AG09319 (cell line): ENCODE results near the gene NCAPH2.

Experiments
- DNase-seq: peaks from one replicate; pipeline ENCODE4 v3.0.0-alpha.2; 2010; ENCODE audit warnings: low read depth; ENCODE audit errors: extremely low read depth
- CTCF ChIP-seq: IDR thresholded peaks from 2 replicates; pipeline ENCODE4 v1.5.1; 2011; ENCODE audit warnings: low read depth, mild to moderate bottlenecking, inconsistent platforms, low read length, moderate library complexity

NCAPH2 gene

GRCh38 chr22:50529416-50529896, 21.4 kb downstream of the NCAPH2 start:
- TF ChIP-seq CTCF: no peak
- no peak for DNase-seq

- DNase-seq: no peak
- no peak for TF ChIP-seq CTCF
Observed at GRCh38 chr22:50529897-50530579, 22.0 kb downstream of the NCAPH2 start, which contains the start of gene TYMP. TYMP (minus strand) TSS chr22:50530012; CDS start chr22:50529709, 303 bp downstream.

GRCh38 chr22:50530580-50530876, 22.5 kb downstream of the NCAPH2 start:
- DNase-seq: no peak
- TF ChIP-seq CTCF: no peak

- DNase-seq: no peak
- no peak for TF ChIP-seq CTCF
Observed at GRCh38 chr22:50530877-50531545, 23.0 kb downstream of the NCAPH2 start.

- DNase-seq: no peak
- TF ChIP-seq CTCF: no peak
Observed at GRCh38 chr22:50531546-50531961, 23.5 kb downstream of the NCAPH2 start.

GRCh38 chr22:50531962-50532674, 24.1 kb downstream of the NCAPH2 start:
- DNase-seq: no peak
- TF ChIP-seq CTCF: no peak
